ENCODE results near the gene STX18.

DNA sequence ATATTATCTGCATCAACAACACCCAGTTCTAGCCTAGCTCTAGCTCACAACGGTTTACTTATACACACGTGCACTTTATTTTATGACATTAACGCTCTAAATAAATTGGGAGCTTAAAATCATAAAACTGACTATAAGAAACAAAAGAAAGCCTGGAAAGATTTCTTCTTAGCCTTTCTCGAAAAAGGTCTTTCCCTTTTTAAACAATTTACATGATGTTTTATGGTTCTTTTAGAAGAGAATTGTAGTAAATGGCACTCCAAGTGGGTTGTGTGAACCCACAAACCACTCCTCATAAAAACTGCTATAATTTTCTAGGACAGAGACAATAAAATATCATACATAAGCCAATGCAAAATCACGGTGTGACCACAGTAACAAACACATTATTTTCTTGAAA, 23.1 kb downstream of the STX18 start:
- TF ChIP-seq, protein P1, sequence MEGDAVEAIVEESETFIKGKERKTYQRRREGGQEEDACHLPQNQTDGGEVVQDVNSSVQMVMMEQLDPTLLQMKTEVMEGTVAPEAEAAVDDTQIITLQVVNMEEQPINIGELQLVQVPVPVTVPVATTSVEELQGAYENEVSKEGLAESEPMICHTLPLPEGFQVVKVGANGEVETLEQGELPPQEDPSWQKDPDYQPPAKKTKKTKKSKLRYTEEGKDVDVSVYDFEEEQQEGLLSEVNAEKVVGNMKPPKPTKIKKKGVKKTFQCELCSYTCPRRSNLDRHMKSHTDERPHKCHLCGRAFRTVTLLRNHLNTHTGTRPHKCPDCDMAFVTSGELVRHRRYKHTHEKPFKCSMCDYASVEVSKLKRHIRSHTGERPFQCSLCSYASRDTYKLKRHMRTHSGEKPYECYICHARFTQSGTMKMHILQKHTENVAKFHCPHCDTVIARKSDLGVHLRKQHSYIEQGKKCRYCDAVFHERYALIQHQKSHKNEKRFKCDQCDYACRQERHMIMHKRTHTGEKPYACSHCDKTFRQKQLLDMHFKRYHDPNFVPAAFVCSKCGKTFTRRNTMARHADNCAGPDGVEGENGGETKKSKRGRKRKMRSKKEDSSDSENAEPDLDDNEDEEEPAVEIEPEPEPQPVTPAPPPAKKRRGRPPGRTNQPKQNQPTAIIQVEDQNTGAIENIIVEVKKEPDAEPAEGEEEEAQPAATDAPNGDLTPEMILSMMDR (conservative IDR thresholded peaks at IDR 0.05; ENCODE audit: low read depth in 2 of 2) = no peak
- no peak for TF ChIP-seq EZH2 (IDR thresholded peaks at IDR 0.05; ENCODE audit: low read depth, unreplicated experiment)
- TF ChIP-seq POLR2AphosphoS5 (IDR thresholded peaks at IDR 0.05; ENCODE audit: low read depth) = no peak
- TF ChIP-seq EZH2phosphoT487 (IDR thresholded peaks at IDR 0.05; ENCODE audit: unreplicated experiment) = no peak
- TF ChIP-seq, protein P2, sequence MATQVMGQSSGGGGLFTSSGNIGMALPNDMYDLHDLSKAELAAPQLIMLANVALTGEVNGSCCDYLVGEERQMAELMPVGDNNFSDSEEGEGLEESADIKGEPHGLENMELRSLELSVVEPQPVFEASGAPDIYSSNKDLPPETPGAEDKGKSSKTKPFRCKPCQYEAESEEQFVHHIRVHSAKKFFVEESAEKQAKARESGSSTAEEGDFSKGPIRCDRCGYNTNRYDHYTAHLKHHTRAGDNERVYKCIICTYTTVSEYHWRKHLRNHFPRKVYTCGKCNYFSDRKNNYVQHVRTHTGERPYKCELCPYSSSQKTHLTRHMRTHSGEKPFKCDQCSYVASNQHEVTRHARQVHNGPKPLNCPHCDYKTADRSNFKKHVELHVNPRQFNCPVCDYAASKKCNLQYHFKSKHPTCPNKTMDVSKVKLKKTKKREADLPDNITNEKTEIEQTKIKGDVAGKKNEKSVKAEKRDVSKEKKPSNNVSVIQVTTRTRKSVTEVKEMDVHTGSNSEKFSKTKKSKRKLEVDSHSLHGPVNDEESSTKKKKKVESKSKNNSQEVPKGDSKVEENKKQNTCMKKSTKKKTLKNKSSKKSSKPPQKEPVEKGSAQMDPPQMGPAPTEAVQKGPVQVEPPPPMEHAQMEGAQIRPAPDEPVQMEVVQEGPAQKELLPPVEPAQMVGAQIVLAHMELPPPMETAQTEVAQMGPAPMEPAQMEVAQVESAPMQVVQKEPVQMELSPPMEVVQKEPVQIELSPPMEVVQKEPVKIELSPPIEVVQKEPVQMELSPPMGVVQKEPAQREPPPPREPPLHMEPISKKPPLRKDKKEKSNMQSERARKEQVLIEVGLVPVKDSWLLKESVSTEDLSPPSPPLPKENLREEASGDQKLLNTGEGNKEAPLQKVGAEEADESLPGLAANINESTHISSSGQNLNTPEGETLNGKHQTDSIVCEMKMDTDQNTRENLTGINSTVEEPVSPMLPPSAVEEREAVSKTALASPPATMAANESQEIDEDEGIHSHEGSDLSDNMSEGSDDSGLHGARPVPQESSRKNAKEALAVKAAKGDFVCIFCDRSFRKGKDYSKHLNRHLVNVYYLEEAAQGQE (IDR thresholded peaks at IDR 0.05; ENCODE audit: unreplicated experiment) = no peak
- TF ChIP-seq NANOG (IDR thresholded peaks at IDR 0.05; ENCODE audit: borderline replicate concordance) = no peak
- no peak for TF ChIP-seq JUNB (IDR thresholded peaks at IDR 0.05; ENCODE audit: unreplicated experiment)
- TF ChIP-seq CREB1 (CRISPR knock-in tag; IDR thresholded peaks at IDR 0.05; ENCODE audit: low read depth) = no peak
